ENCODE measurements around the gene CPSF3. TPM values are rescaled to one million over a fixed set of nuclear protein-coding genes. Genes with fewer than 3 reads are reported as not detected.

CPSF3 gene
- total RNA-seq, 1 experiment from 2014 or later = 68.5 TPM

DNA sequence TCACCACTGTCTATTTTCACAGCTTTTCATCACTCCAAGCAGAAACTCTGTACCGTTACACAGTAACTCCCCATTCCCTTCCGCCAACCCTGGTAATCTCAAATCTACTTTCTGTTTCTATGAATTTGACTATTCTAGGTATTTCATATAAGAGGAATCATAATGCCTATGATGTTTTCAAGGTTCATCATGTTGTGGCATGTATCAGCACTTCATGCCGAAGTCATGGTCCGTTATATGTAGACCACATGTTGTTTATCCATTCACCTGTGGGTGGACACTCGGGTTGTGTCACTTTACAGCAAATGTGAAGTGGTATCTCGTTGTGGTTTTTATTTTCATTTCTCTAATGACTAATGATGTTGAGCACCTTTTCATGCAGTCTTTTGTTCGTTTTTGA is 21.6 kb downstream of the CPSF3 start:
- no peak overlapping the region for H3K27ac ChIP-seq (ENCODE audit: low read depth, low read length)
- H4K20me1 ChIP-seq (ENCODE audit: insufficient read depth) = no peaks in the 10 kb centered on the region
- H2AFZ ChIP-seq (ENCODE audit: low read depth, low read length, poor library complexity, severe bottlenecking) = no peak overlapping the region
- intact Hi-C loops (cut with micrococcal nuclease) = no loop called here
- H3K4me2 ChIP-seq (ENCODE audit: low read length) = no peak overlapping the region
- no peaks in the 10 kb centered on the region for H3K9me2 ChIP-seq (ENCODE audit: insufficient read depth)
- H3K9me3 ChIP-seq (ENCODE audit: control insufficient read depth in 1 of 2, insufficient read depth in 1 of 2, low read depth in 1 of 2, low read length in 2 of 2) = no peaks in the 10 kb centered on the region
- CTCF ChIA-PET = no interaction called here
- H3K4me1 ChIP-seq (ENCODE audit: control insufficient read depth in 1 of 2, insufficient read depth in 2 of 2, low read length in 2 of 2) = no peaks in the 10 kb centered on the region
- TF ChIP-seq ZNF274 (IDR thresholded peaks at IDR 0.05; ENCODE audit: low read depth, low read length) (no peak), CEBPB (IDR thresholded peaks at IDR 0.05; ENCODE audit: low read depth) (no peak), JUND (IDR thresholded peaks at IDR 0.05) (no peak), EZH2phosphoT487 (IDR thresholded peaks at IDR 0.05; ENCODE audit: borderline replicate concordance) (no peak), CBX3 (IDR thresholded peaks at IDR 0.05; ENCODE audit: low read depth) (no peak), SIN3A (IDR thresholded peaks at IDR 0.05; ENCODE audit: low read depth) (no peak), EZH2 (IDR thresholded peaks at IDR 0.05) (no peak), SP1 (IDR thresholded peaks at IDR 0.05; ENCODE audit: low read depth) (no peak), SRF (IDR thresholded peaks at IDR 0.05; ENCODE audit: low read depth) (no peak), TCF7L2 (IDR thresholded peaks at IDR 0.05; ENCODE audit: borderline replicate concordance, extremely low read depth, insufficient read depth, insufficient read length) (no peak), POLR2A (IDR thresholded peaks at IDR 0.05; ENCODE audit: borderline replicate concordance, extremely low read depth, insufficient read depth, insufficient read length) (no peak), ELF1 (IDR thresholded peaks at IDR 0.05; ENCODE audit: borderline replicate concordance, low read depth) (no peak), ZFX (IDR thresholded peaks at IDR 0.05) (no peak), YY1 (IDR thresholded peaks at IDR 0.05; ENCODE audit: extremely low read depth, insufficient replicate concordance, low read depth, low read length) (no peak)
- TF ChIP-seq, protein P1, sequence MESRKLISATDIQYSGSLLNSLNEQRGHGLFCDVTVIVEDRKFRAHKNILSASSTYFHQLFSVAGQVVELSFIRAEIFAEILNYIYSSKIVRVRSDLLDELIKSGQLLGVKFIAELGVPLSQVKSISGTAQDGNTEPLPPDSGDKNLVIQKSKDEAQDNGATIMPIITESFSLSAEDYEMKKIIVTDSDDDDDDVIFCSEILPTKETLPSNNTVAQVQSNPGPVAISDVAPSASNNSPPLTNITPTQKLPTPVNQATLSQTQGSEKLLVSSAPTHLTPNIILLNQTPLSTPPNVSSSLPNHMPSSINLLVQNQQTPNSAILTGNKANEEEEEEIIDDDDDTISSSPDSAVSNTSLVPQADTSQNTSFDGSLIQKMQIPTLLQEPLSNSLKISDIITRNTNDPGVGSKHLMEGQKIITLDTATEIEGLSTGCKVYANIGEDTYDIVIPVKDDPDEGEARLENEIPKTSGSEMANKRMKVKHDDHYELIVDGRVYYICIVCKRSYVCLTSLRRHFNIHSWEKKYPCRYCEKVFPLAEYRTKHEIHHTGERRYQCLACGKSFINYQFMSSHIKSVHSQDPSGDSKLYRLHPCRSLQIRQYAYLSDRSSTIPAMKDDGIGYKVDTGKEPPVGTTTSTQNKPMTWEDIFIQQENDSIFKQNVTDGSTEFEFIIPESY (IDR thresholded peaks at IDR 0.05; ENCODE audit: extremely low read depth, insufficient replicate concordance, low read length) = no peak
- TF ChIP-seq, protein P2, sequence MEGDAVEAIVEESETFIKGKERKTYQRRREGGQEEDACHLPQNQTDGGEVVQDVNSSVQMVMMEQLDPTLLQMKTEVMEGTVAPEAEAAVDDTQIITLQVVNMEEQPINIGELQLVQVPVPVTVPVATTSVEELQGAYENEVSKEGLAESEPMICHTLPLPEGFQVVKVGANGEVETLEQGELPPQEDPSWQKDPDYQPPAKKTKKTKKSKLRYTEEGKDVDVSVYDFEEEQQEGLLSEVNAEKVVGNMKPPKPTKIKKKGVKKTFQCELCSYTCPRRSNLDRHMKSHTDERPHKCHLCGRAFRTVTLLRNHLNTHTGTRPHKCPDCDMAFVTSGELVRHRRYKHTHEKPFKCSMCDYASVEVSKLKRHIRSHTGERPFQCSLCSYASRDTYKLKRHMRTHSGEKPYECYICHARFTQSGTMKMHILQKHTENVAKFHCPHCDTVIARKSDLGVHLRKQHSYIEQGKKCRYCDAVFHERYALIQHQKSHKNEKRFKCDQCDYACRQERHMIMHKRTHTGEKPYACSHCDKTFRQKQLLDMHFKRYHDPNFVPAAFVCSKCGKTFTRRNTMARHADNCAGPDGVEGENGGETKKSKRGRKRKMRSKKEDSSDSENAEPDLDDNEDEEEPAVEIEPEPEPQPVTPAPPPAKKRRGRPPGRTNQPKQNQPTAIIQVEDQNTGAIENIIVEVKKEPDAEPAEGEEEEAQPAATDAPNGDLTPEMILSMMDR (IDR thresholded peaks at IDR 0.05 in 2 of 3, conservative IDR thresholded peaks at IDR 0.05 in 1 of 3; ENCODE audit: borderline replicate concordance in 1 of 3, insufficient read depth in 1 of 3, low read depth in 2 of 3, low read length in 2 of 3) = no peak
- TF ChIP-seq, protein P3, sequence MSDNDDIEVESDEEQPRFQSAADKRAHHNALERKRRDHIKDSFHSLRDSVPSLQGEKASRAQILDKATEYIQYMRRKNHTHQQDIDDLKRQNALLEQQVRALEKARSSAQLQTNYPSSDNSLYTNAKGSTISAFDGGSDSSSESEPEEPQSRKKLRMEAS (IDR thresholded peaks at IDR 0.05) = no peak
- TF ChIP-seq, protein P4, sequence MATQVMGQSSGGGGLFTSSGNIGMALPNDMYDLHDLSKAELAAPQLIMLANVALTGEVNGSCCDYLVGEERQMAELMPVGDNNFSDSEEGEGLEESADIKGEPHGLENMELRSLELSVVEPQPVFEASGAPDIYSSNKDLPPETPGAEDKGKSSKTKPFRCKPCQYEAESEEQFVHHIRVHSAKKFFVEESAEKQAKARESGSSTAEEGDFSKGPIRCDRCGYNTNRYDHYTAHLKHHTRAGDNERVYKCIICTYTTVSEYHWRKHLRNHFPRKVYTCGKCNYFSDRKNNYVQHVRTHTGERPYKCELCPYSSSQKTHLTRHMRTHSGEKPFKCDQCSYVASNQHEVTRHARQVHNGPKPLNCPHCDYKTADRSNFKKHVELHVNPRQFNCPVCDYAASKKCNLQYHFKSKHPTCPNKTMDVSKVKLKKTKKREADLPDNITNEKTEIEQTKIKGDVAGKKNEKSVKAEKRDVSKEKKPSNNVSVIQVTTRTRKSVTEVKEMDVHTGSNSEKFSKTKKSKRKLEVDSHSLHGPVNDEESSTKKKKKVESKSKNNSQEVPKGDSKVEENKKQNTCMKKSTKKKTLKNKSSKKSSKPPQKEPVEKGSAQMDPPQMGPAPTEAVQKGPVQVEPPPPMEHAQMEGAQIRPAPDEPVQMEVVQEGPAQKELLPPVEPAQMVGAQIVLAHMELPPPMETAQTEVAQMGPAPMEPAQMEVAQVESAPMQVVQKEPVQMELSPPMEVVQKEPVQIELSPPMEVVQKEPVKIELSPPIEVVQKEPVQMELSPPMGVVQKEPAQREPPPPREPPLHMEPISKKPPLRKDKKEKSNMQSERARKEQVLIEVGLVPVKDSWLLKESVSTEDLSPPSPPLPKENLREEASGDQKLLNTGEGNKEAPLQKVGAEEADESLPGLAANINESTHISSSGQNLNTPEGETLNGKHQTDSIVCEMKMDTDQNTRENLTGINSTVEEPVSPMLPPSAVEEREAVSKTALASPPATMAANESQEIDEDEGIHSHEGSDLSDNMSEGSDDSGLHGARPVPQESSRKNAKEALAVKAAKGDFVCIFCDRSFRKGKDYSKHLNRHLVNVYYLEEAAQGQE (IDR thresholded peaks at IDR 0.05; ENCODE audit: low read depth) = no peak
- peaks cover 20 to 36% of the 10 kb centered on the region in 2 experiments for H3K36me3 ChIP-seq (ENCODE audit: control insufficient read depth in 1 of 2, insufficient read depth in 2 of 2, low read length in 2 of 2)
- H3K79me2 ChIP-seq (ENCODE audit: insufficient read depth, low read length) = no peaks in the 10 kb centered on the region
- DNase-seq (ENCODE audit: low read depth, low spot score) (no peak), ATAC-seq (no peak)
- H3K27me3 ChIP-seq (ENCODE audit: insufficient read depth, low read length) = no peaks in the 10 kb centered on the region
- RAD21 ChIA-PET (ENCODE audit: low non-redundant PET in 1 of 2, low total read pairs in 2 of 2, uncharacterized antibody in 2 of 2, unreplicated experiment in 2 of 2) = no interaction called here
- POLR2A ChIA-PET = no interaction called here
- H3K9ac ChIP-seq (ENCODE audit: low read length) = no peak overlapping the region
- BruUV-seq (replicated peaks) = no TSS peak
- no peak overlapping the region for H3K4me3 ChIP-seq (replicated peaks in 1 of 2; ENCODE audit: low read depth in 1 of 2, low read length in 2 of 2)

All from HCT116 (cell line).